ENCODE data around the gene HS3ST5.
"Not testable (repeated sequence)": the region's sequence is repeated elsewhere in the genome, so short reads cannot be mapped to it uniquely, and the experiment has no call there.

Gene HS3ST5

GRCh38 chr6:114155763-114156162 is 187.1 kb downstream of the HS3ST5 start:
- H3K4me3 ChIP-seq (ENCODE audit: low read depth, low read length) = no peak overlapping the region
- no peak for TF ChIP-seq CTCF (IDR thresholded peaks at IDR 0.05; ENCODE audit: insufficient read depth, low read length, missing control alignments)
- CTCF ChIA-PET = interaction anchor here (0.7 kb wide), 1 partner anchor 49 kb away, joined by 3 read pairs; no protein-coding TSS in a partner anchor
- no peak for DNase-seq (ENCODE audit: low read depth, low spot score)
- POLR2A ChIA-PET = no interaction called here

- no peak for TF ChIP-seq CTCF (IDR thresholded peaks at IDR 0.05; ENCODE audit: insufficient read depth, low read length, missing control alignments)
- ChIA-PET POLR2A (no interaction called here), CTCF (no interaction called here)
- no peak overlapping the region for H3K4me3 ChIP-seq (ENCODE audit: low read depth, low read length)
- DNase-seq (ENCODE audit: low read depth, low spot score) = no peak
Observed at GRCh38 chr6:114154812-114155211, 188.0 kb downstream of the HS3ST5 start.

DNA sequence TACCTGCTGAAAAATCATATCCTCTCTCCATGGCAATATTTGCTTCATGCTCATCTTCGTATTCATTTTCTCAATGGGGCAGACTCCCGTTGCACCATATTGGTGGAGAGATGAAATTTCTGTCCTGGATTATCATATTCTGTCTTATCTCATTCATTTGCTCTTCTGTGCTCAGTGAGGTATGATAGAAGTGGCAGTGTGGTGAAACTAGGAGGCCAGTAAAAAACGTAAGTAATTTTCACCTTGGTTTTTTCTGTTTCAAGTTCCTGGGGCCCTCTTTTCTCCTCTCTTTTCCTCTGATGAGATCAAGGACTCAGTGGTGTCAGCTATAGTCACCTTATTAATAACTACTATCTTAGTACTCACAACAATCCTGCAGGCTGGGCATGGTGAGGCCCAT is 189.4 kb downstream of the HS3ST5 start:
- CTCF ChIA-PET = no interaction called here
- H3K4me3 ChIP-seq (ENCODE audit: low read depth, low read length) = no peak overlapping the region
- POLR2A ChIA-PET = no interaction called here
- no peak for DNase-seq (ENCODE audit: low read depth, low spot score)
- no peak for TF ChIP-seq CTCF (IDR thresholded peaks at IDR 0.05; ENCODE audit: insufficient read depth, low read length, missing control alignments)

- no peak for TF ChIP-seq CTCF (IDR thresholded peaks at IDR 0.05; ENCODE audit: insufficient read depth, low read length, missing control alignments)
- no peak for DNase-seq (ENCODE audit: low read depth, low spot score)
- POLR2A ChIA-PET = no interaction called here
- H3K4me3 ChIP-seq (ENCODE audit: low read depth, low read length) = no peak overlapping the region
- CTCF ChIA-PET = interaction anchor here (1.5 kb wide), 1 partner anchor 42 kb away, joined by 4 read pairs; no protein-coding TSS in a partner anchor
Observed at GRCh38 chr6:114151064-114151690, 191.6 kb downstream of the HS3ST5 start.

DNA sequence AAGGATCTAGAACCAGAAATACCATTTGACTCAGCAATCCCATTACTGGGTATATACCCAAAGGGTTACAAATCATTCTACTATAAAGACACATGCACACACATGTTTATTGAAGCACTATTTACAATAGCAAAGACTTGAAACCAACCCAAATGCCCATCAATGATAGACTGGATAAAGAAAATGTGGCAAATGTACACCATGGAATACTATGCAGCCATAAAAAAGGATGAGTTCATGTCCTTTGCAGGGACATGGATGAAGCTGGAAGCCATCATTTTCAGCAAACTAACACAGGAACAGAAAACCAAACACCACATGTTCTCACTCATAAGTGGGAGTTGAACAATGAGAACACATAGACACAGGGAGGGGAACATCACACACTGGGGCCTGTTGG is 193.6 kb downstream of the HS3ST5 start:
- DNase-seq (ENCODE audit: low read depth, low spot score); CTCF ChIA-PET; H3K4me3 ChIP-seq (ENCODE audit: low read depth, low read length): not testable (repeated sequence)
- POLR2A ChIA-PET = interaction anchor here (0.7 kb wide), 1 partner anchor 62 kb away, joined by 3 read pairs; no protein-coding TSS in a partner anchor

- POLR2A ChIA-PET = no interaction called here
- H3K4me3 ChIP-seq (ENCODE audit: low read depth, low read length) = no peak overlapping the region
- DNase-seq (ENCODE audit: low read depth, low spot score) = no peak
- CTCF ChIA-PET = interaction anchor here (1.4 kb wide), 1 partner anchor 152 kb away, joined by 3 read pairs; no protein-coding TSS in a partner anchor
- TF ChIP-seq CTCF (IDR thresholded peaks at IDR 0.05; ENCODE audit: insufficient read depth, low read length, missing control alignments) = no peak
Observed at GRCh38 chr6:114144887-114145851, 197.7 kb downstream of the HS3ST5 start.

Data from AG04449 (cell line).